WTC11 (cell line): ENCODE data around the gene VWA5B1. TPM values are rescaled to one million over a fixed set of nuclear protein-coding genes. Genes with fewer than 3 reads are reported as not detected.

ENCODE experiments used
- ATAC-seq: fragments of 200-7000 bp; cut with Tn5 transposase; 2 replicates; pipeline ENCODE4 v1.10.0; 2021; ENCODE audit warnings: mild to moderate bottlenecking, moderate library complexity
- Bru-seq: library from RNA; stranded (reverse); fragments of 400-500 nt; gene quantifications from one replicate; lab custom pipeline; 2021; lab: Mats Ljungman, UMichigan
- CTCF ChIA-PET: fragments of 300-600 bp; sonication (Branson Sonifier 250); formaldehyde crosslinking; loops from one replicate; lab custom pipeline; 2021; ENCODE audit warnings: antibody characterized with exemption; lab: Charles Lee
- POLR2A ChIA-PET: fragments of 350-600 bp; sonication (Branson Sonifier 250); formaldehyde crosslinking; loops from one replicate; lab custom pipeline; 2021; ENCODE audit warnings: antibody characterized with exemption; lab: Charles Lee
- DNase-seq: peaks from one replicate; pipeline ENCODE4 v3.0.0; 2021; ENCODE audit warnings: low spot score
- H3K27ac Mint-ChIP-seq: 2 replicates; pipeline ENCODE4 v1.8.0; 2021; ENCODE audit warnings: mixed read lengths
- H3K27me3 Mint-ChIP-seq: 2 replicates; pipeline ENCODE4 v1.8.0; 2021; ENCODE audit warnings: low read depth, mild to moderate bottlenecking, moderate library complexity, mixed read lengths
- H3K36me3 Mint-ChIP-seq: 2 replicates; pipeline ENCODE4 v1.8.0; 2021; ENCODE audit warnings: mixed read lengths
- H3K4me1 Mint-ChIP-seq: 2 replicates; pipeline ENCODE4 v1.8.0; 2022; ENCODE audit warnings: mixed read lengths
- H3K4me3 Mint-ChIP-seq: 2 replicates; pipeline ENCODE4 v1.8.0; 2021; ENCODE audit warnings: mild to moderate bottlenecking, moderate library complexity, mixed read lengths
- H3K9me3 Mint-ChIP-seq: 2 replicates; pipeline ENCODE4 v1.8.0; 2021; ENCODE audit warnings: mixed read lengths
- ARID4B ChIP-seq: sonication (generic); formaldehyde crosslinking; IDR thresholded peaks from 2 replicates; pipeline ENCODE4 v1.8.0; 2023; ENCODE audit warnings: missing genetic modification reagents, mild to moderate bottlenecking, borderline replicate concordance
- E2F1 ChIP-seq: sonication (generic); formaldehyde crosslinking; IDR thresholded peaks from 2 replicates; pipeline ENCODE4 v1.8.0; 2022; ENCODE audit warnings: mild to moderate bottlenecking, missing genetic modification reagents
- ELF4 ChIP-seq: sonication (generic); formaldehyde crosslinking; IDR thresholded peaks from 2 replicates; pipeline ENCODE4 v1.8.1; 2022; ENCODE audit warnings: low read depth, mild to moderate bottlenecking, moderate library complexity, missing genetic modification reagents
- EMX1 ChIP-seq: fragments of 250-450 bp; sonication (Bioruptor Pico); IDR thresholded peaks from 2 replicates; pipeline ENCODE4 v1.8.0; 2021; ENCODE audit warnings: mild to moderate bottlenecking
- ESRRA ChIP-seq: sonication (generic); formaldehyde crosslinking; IDR thresholded peaks from 2 replicates; pipeline ENCODE4 v1.8.1; 2022; ENCODE audit warnings: mild to moderate bottlenecking, missing genetic modification reagents, borderline replicate concordance
- FOXJ3 ChIP-seq: sonication (generic); formaldehyde crosslinking; IDR thresholded peaks from 2 replicates; pipeline ENCODE4 v1.9.0; 2021; ENCODE audit warnings: missing genetic modification reagents, mild to moderate bottlenecking, borderline replicate concordance
- GTF2I ChIP-seq: fragments of 250-450 bp; sonication (Bioruptor Pico); conservative IDR thresholded peaks from 2 replicates; pipeline ENCODE4 v1.4.0; 2021; ENCODE audit warnings: mild to moderate bottlenecking
- IRF1 ChIP-seq: sonication (generic); formaldehyde crosslinking; IDR thresholded peaks from 2 replicates; pipeline ENCODE4 v1.8.0; 2023; ENCODE audit warnings: missing genetic modification reagents
- MAX ChIP-seq: sonication (generic); formaldehyde crosslinking; IDR thresholded peaks from 2 replicates; pipeline ENCODE4 v1.8.0; 2022; ENCODE audit warnings: mild to moderate bottlenecking, missing genetic modification reagents
- MLX ChIP-seq: sonication (generic); formaldehyde crosslinking; IDR thresholded peaks from 2 replicates; pipeline ENCODE4 v1.8.1; 2023; ENCODE audit warnings: mild to moderate bottlenecking, missing genetic modification reagents, moderate library complexity
- MYBL2 ChIP-seq: sonication (generic); formaldehyde crosslinking; IDR thresholded peaks from 2 replicates; pipeline ENCODE4 v1.8.1; 2023; ENCODE audit warnings: mild to moderate bottlenecking, moderate library complexity, missing genetic modification reagents
- NR3C1 ChIP-seq: sonication (generic); formaldehyde crosslinking; conservative IDR thresholded peaks from 2 replicates; pipeline ENCODE4 v1.8.1; 2023; ENCODE audit warnings: low read depth, mild to moderate bottlenecking, missing genetic modification reagents
- PREB ChIP-seq: sonication (generic); formaldehyde crosslinking; IDR thresholded peaks from 2 replicates; pipeline ENCODE4 v1.8.1; 2022; ENCODE audit warnings: mild to moderate bottlenecking, missing genetic modification reagents, moderate library complexity, borderline replicate concordance
- SP1 ChIP-seq: sonication (generic); formaldehyde crosslinking; conservative IDR thresholded peaks from 2 replicates; pipeline ENCODE4 v1.8.1; 2022; ENCODE audit warnings: missing genetic modification reagents
- TCF7 ChIP-seq: sonication (generic); formaldehyde crosslinking; IDR thresholded peaks from 2 replicates; pipeline ENCODE4 v1.8.0; 2022; ENCODE audit warnings: mild to moderate bottlenecking, low read depth, missing genetic modification reagents, moderate library complexity
- ZBTB21 ChIP-seq: sonication (generic); formaldehyde crosslinking; IDR thresholded peaks from 2 replicates; pipeline ENCODE4 v1.8.1; 2023; ENCODE audit warnings: mild to moderate bottlenecking, missing genetic modification reagents, borderline replicate concordance
- ZNF317 ChIP-seq: sonication (generic); formaldehyde crosslinking; IDR thresholded peaks from 2 replicates; pipeline ENCODE4 v1.8.1; 2023; ENCODE audit warnings: low read depth, mild to moderate bottlenecking, moderate library complexity, missing genetic modification reagents, borderline replicate concordance
- long read RNA-seq, 3 experiments: library from RNA in 1 of 3; library from capped mRNA in 1 of 3; library from polyadenylated mRNA in 1 of 3; unstranded in 2 of 3; stranded (forward) in 1 of 3; transcript quantifications; one replicate each; pipeline ENCODE4 v2.0.0, GENCODE V29; 2021
- total RNA-seq: library from RNA; stranded (reverse); gene quantifications from 3 replicates; pipeline ENCODE4 v1.2.3, GENCODE V29; 2021
- TF ChIP-seq, protein P1 (sequence below): fragments of 250-450 bp; sonication (Bioruptor Pico); IDR thresholded peaks from 2 replicates; pipeline ENCODE4 v2.1.2; 2022; ENCODE audit warnings: mild to moderate bottlenecking, moderate library complexity

Gene VWA5B1, protein sequence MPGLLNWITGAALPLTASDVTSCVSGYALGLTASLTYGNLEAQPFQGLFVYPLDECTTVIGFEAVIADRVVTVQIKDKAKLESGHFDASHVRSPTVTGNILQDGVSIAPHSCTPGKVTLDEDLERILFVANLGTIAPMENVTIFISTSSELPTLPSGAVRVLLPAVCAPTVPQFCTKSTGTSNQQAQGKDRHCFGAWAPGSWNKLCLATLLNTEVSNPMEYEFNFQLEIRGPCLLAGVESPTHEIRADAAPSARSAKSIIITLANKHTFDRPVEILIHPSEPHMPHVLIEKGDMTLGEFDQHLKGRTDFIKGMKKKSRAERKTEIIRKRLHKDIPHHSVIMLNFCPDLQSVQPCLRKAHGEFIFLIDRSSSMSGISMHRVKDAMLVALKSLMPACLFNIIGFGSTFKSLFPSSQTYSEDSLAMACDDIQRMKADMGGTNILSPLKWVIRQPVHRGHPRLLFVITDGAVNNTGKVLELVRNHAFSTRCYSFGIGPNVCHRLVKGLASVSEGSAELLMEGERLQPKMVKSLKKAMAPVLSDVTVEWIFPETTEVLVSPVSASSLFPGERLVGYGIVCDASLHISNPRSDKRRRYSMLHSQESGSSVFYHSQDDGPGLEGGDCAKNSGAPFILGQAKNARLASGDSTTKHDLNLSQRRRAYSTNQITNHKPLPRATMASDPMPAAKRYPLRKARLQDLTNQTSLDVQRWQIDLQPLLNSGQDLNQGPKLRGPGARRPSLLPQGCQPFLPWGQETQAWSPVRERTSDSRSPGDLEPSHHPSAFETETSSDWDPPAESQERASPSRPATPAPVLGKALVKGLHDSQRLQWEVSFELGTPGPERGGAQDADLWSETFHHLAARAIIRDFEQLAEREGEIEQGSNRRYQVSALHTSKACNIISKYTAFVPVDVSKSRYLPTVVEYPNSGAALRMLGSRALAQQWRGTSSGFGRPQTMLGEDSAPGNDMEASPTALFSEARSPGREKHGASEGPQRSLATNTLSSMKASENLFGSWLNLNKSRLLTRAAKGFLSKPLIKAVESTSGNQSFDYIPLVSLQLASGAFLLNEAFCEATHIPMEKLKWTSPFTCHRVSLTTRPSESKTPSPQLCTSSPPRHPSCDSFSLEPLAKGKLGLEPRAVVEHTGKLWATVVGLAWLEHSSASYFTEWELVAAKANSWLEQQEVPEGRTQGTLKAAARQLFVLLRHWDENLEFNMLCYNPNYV
- total RNA-seq (1.1 to 1.5 TPM (median 1.4 TPM) in 3 replicates), Bru-seq, nascent RNA (percentile 32 among the genes with signal in this experiment)
- long read RNA-seq, experiment 1, partial matches to known transcripts: 5 of 6 reads
- long read RNA-seq, experiment 1, other reads (novel, unspliced or antisense): 1 of 6 reads
- long read RNA-seq, experiment 2, partial matches to known transcripts: 0 of 1 reads
- long read RNA-seq, experiment 2, other reads (novel, unspliced or antisense): 1 of 1 reads
- long read RNA-seq, experiment 3: 0 reads

DNA sequence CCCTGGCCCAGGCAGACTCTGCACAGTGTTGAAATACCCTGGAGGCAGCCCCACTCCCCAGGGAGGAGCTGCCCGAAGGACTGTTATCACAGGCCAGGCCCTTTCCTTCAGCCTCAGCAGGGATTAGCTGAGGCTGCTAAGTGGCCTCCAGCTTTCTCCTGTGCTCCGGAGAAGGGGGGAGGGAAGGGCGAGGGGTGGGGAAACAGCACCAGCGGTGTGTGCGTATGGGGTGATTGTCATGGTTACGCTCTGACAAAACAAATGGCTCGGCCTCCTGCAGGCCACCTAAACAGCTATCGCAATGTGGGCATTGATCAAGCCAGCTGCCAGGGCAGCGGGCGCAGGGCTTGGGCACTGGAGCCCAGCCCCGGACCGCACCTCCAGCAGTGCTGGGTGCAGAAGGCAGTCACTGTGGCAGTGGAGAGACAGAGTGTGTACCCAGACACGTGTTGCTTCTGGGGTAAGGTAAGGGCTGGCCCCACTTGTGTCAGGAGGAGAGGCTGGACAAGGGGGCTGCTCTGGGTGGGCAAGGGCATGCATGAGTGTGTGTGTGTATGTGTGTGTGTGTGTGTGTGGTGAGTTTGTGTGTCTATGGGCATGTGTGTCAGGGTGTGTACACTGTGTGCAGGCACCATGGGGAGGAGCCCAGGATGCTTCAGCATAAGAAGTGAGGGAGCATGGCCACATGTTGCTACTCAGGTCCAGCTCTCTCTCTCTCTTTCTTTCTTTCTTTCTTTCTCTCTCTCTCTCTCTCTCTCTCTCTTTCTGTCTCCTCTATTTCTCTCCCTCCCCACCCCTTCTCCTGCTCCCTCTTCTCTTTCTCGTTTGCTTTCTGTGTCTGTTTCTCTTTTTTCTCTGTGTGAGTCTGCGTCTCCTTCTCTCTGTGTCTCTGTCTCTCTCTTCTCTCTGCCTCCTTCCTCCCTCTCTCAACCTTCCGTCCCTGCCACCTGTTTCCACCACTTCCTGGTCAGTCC, at the start of gene VWA5B1:
Gene VWA5B1, plus strand, starts transcription at position 252 of the 974 bp plus-strand sequence. CDS start 19,727 bp downstream, outside the sequence.
- peaks cover 32% of the 10 kb centered on the region for H3K27me3 Mint-ChIP-seq
- H3K36me3 Mint-ChIP-seq: 0 out of 2 replicates have a peak, but pooled peaks cover under 1% of the 10 kb centered on the region
- ATAC-seq (peak; percentile 87), DNase-seq (peak; percentile 76)
- H3K4me1 Mint-ChIP-seq: peaks cover 26% of the 10 kb centered on the region
- peak within 1 kb of the TSS; percentile 60 for H3K4me3 Mint-ChIP-seq
- peaks cover 2% of the 10 kb centered on the region for H3K9me3 Mint-ChIP-seq
- no peak for TF ChIP-seq MLX
- TF ChIP-seq EMX1 (CRISPR knock-in tag): no peak
- TF ChIP-seq IRF1 (CRISPR knock-in tag): no peak
- 0 out of 2 replicates have a peak, but pooled peaks have one; percentile 39 for TF ChIP-seq ARID4B (CRISPR knock-in tag)
- TF ChIP-seq MAX (CRISPR knock-in tag): peak; percentile 35; the same call in 1 of the 2 replicates
- TF ChIP-seq E2F1 (CRISPR knock-in tag): no peak
- TF ChIP-seq MYBL2 (CRISPR knock-in tag): no peak
- no peak for TF ChIP-seq TCF7 (CRISPR knock-in tag)
- no peak for TF ChIP-seq PREB (CRISPR knock-in tag)
- TF ChIP-seq, protein P1, sequence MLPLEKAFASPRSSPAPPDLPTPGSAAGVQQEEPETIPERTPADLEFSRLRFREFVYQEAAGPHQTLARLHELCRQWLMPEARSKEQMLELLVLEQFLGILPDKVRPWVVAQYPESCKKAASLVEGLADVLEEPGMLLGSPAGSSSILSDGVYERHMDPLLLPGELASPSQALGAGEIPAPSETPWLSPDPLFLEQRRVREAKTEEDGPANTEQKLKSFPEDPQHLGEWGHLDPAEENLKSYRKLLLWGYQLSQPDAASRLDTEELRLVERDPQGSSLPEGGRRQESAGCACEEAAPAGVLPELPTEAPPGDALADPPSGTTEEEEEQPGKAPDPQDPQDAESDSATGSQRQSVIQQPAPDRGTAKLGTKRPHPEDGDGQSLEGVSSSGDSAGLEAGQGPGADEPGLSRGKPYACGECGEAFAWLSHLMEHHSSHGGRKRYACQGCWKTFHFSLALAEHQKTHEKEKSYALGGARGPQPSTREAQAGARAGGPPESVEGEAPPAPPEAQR (CRISPR knock-in tag): no peak
- TF ChIP-seq GTF2I: no peak
- TF ChIP-seq NR3C1 (CRISPR knock-in tag): no peak
- TF ChIP-seq SP1 (CRISPR knock-in tag): 0 out of 2 replicates have a peak, but pooled peaks have one; percentile 35
- TF ChIP-seq ZBTB21: no peak
- TF ChIP-seq ESRRA (CRISPR knock-in tag): no peak
- TF ChIP-seq ZNF317 (CRISPR knock-in tag): no peak
- TF ChIP-seq ELF4 (CRISPR knock-in tag): no peak
- TF ChIP-seq FOXJ3 (CRISPR knock-in tag): no peak
- H3K27ac Mint-ChIP-seq: no peak within 1 kb of the TSS
- CTCF ChIA-PET: interaction anchor here (0.6 to 1.7 kb wide), 16 partner anchors 9 to 316 kb away, joined by 3 to 10 read pairs (median 4); no protein-coding TSS in a partner anchor
- POLR2A ChIA-PET: interaction anchor here (0.6 to 1.0 kb wide), 4 partner anchors 67 to 1511 kb away, joined by 3 to 6 read pairs (median 3); no protein-coding TSS in a partner anchor
